ENCODE measurements around the gene TRIM56. TPM values are rescaled to one million over a fixed set of nuclear protein-coding genes. Genes with fewer than 3 reads are reported as not detected.

Gene TRIM56
- total and polyA plus RNA-seq, 9 donors: 18.2 to 77.4 (median 44.5) TPM

- H3K4me3 ChIP-seq: no peak overlapping the region
- TF ChIP-seq POLR2A (IDR thresholded peaks at IDR 0.05): no peak
- WGBS, 3 donors: 38 to 52% (median 46%) methylated on average over 7 to 8 of the region's 8 CpGs
- intact Hi-C loops (cut with DNase I): no loop called here
- no peak for DNase-seq
- no peaks in the 10 kb centered on the region for H3K9me3 ChIP-seq
- H3K4me1 ChIP-seq (ENCODE audit: insufficient read depth): peaks cover 20% of the 10 kb centered on the region
- H3K27ac ChIP-seq: peak overlapping the region in 1 of 2 donors; percentile 70
- H3K36me3 ChIP-seq: no peaks in the 10 kb centered on the region
- H3K27me3 ChIP-seq: no peaks in the 10 kb centered on the region
Observed at GRCh38 chr7:101114492-101114891, 29.2 kb downstream of the TRIM56 start.

DNA sequence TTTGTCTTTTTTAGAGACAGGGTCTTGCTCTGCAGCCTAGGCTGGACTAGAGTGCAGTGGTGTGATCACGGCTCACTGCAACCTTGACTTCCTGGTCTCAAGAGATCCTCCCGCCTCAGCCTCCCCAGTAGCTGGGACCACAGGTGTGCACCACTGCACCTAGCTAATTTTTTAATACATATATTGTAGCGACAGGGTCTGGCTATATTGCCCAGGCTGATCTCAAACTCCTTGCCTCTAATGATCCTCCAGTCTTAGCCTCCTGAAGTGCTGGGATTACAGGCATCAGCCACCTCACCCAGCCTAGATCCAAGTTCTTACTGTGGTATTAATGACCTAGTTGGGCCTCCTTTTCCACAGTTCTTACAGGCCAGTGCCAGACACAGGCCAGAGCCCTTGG lies 29.9 kb downstream of the TRIM56 start:
- no peak overlapping the region for H3K4me3 ChIP-seq
- H3K27ac ChIP-seq: peak overlapping the region in 1 of 2 donors; percentile 70
- intact Hi-C loops (cut with DNase I): no loop called here
- WGBS, 3 donors: 89 to 96% (median 92%) methylated on average over 3 of the region's 3 CpGs
- no peaks in the 10 kb centered on the region for H3K27me3 ChIP-seq
- peaks cover 20% of the 10 kb centered on the region for H3K4me1 ChIP-seq (ENCODE audit: insufficient read depth)
- H3K9me3 ChIP-seq: no peaks in the 10 kb centered on the region
- DNase-seq: no peak
- H3K36me3 ChIP-seq: no peaks in the 10 kb centered on the region
- TF ChIP-seq CTCF (IDR thresholded peaks at IDR 0.05) (no peak), EP300 (IDR thresholded peaks at IDR 0.05) (no peak), POLR2A (IDR thresholded peaks at IDR 0.05) (no peak)

GRCh38 chr7:101116898-101117297 lies 31.6 kb downstream of the TRIM56 start:
- no peaks in the 10 kb centered on the region for H3K9me3 ChIP-seq
- no peaks in the 10 kb centered on the region for H3K36me3 ChIP-seq
- H3K4me1 ChIP-seq (ENCODE audit: insufficient read depth): peaks cover 17% of the 10 kb centered on the region
- H3K27ac ChIP-seq: peak overlapping the region; percentile 21 to 63
- no peak for DNase-seq
- H3K4me3 ChIP-seq: no peak overlapping the region
- H3K27me3 ChIP-seq: no peaks in the 10 kb centered on the region
- intact Hi-C loops (cut with DNase I): no loop called here
- TF ChIP-seq CTCF (IDR thresholded peaks at IDR 0.05): no peak
- no peak for TF ChIP-seq POLR2A (IDR thresholded peaks at IDR 0.05)
- TF ChIP-seq EP300 (IDR thresholded peaks at IDR 0.05): no peak
- WGBS, 3 donors: 63 to 73% (median 72%) methylated on average over 10 of the region's 10 CpGs

DNA sequence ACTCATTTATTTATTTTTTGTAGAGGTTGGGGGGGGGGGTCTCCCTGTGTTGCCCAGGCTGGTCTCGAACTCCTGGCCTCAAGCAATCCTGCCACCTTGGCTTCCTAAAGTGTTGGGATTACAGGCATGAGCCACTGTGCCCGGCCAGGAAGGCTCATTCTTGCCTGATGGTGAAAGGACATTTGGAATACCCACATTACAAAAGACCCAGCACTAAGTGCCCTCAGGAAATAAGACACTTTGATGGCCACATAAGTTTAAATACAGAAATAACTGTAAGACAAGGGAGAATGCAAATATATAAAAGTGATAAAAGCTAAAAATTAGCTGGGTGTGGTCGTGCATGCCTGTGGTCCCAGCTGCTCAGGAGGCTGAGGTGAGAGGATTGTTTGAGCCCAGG lies 33.6 kb downstream of the TRIM56 start:
- WGBS, 3 donors: 84 to 92% (median 86%) methylated on average over 3 of the region's 3 CpGs
- Histone ChIP-seq H3K27me3 (no peaks in the 10 kb centered on the region), H3K36me3 (no peaks in the 10 kb centered on the region), H3K4me1 (ENCODE audit: insufficient read depth) (peaks cover 22% of the 10 kb centered on the region), H3K9me3 (no peaks in the 10 kb centered on the region), H3K4me3 (no peak overlapping the region), H3K27ac (no peak overlapping the region)
- intact Hi-C loops (cut with DNase I): no loop called here
- no peak for DNase-seq
- no peak for TF ChIP-seq EP300 (IDR thresholded peaks at IDR 0.05)
- no peak for TF ChIP-seq POLR2A (IDR thresholded peaks at IDR 0.05)
- no peak for TF ChIP-seq CTCF (IDR thresholded peaks at IDR 0.05)

GRCh38 chr7:101119876-101120275 lies 34.6 kb downstream of the TRIM56 start:
- Histone ChIP-seq H3K27me3 (no peaks in the 10 kb centered on the region), H3K4me1 (ENCODE audit: insufficient read depth) (peaks cover 27% of the 10 kb centered on the region), H3K36me3 (no peaks in the 10 kb centered on the region), H3K9me3 (no peaks in the 10 kb centered on the region), H3K27ac (no peak overlapping the region), H3K4me3 (no peak overlapping the region)
- no peak for DNase-seq
- intact Hi-C loops (cut with DNase I): no loop called here
- 30 to 42% (median 32%) methylated on average over 10 of the region's 10 CpGs for WGBS, 3 donors
- TF ChIP-seq POLR2A (IDR thresholded peaks at IDR 0.05) (no peak), CTCF (IDR thresholded peaks at IDR 0.05) (no peak), EP300 (IDR thresholded peaks at IDR 0.05) (no peak)
